ENCODE results near the gene E4F1.
"Not testable (repeated sequence)": the region's sequence is repeated elsewhere in the genome, so short reads cannot be mapped to it uniquely, and the experiment has no call there.

E4F1 gene

DNA sequence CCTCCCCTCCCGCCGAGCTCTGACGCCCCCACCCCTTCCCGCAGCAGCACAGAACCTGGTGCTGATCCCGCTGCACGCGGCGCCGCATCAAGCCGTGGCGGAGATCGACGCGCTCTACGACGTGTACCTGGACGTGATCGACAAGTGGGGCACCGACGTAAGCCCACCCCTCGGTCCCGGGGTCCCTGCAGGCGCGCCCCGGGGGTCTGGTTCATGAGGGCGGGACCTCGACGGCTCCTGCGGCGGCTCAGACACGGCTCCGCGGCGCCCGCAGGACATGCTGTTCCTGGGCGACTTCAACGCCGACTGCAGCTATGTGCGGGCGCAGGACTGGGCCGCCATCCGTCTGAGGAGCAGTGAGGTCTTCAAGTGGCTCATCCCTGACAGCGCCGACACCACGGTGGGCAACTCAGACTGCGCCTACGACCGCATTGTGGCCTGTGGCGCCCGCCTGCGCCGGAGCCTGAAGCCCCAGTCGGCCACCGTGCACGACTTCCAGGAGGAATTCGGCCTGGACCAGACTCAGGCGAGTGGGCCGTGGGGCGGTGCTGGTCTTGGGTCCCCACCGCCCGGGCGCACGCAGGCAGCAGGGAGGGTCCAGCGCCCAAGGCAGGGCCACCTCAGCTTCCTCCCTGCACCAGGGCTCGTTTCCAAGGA, 14.2 kb downstream of the E4F1 start:
- H3K27ac ChIP-seq: no peak overlapping the region
- TF ChIP-seq, protein P1, sequence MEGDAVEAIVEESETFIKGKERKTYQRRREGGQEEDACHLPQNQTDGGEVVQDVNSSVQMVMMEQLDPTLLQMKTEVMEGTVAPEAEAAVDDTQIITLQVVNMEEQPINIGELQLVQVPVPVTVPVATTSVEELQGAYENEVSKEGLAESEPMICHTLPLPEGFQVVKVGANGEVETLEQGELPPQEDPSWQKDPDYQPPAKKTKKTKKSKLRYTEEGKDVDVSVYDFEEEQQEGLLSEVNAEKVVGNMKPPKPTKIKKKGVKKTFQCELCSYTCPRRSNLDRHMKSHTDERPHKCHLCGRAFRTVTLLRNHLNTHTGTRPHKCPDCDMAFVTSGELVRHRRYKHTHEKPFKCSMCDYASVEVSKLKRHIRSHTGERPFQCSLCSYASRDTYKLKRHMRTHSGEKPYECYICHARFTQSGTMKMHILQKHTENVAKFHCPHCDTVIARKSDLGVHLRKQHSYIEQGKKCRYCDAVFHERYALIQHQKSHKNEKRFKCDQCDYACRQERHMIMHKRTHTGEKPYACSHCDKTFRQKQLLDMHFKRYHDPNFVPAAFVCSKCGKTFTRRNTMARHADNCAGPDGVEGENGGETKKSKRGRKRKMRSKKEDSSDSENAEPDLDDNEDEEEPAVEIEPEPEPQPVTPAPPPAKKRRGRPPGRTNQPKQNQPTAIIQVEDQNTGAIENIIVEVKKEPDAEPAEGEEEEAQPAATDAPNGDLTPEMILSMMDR (conservative IDR thresholded peaks at IDR 0.05): no peak

DNA sequence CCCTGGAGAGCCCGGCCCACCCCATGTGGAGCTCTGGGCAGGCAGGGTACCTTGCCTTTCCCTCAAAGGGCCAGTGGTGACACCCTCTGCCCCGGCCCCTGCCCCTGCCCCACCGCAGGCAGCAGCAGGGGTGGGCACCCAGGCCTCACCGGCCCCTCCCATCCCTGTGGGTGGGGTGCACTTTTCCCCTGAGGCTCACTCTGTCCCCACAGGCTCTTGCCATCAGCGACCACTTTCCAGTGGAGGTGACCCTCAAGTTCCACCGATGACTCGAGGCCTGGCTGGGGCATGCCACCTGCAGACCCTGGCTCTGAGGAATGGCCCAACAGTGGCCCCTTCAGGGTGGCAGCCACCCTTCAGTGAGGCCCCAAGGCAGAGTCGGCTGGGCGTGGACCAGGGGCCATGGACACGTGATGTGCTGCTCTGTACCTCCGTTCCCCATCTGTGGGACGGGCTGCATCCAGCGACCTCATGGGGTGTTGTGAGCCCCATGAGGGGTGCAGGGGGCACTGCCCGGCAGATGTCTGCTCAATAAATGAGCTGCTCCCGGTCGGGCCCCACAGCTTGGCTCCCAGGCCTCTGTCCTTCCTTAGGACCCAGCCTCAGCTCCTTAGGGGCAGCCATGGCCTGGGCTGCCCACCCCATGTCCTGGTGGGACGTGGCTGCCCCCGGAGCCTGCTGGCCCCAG, 14.9 kb downstream of the E4F1 start:
- TF ChIP-seq, protein P1 (conservative IDR thresholded peaks at IDR 0.05): no peak
- H3K27ac ChIP-seq: no peak overlapping the region

DNA sequence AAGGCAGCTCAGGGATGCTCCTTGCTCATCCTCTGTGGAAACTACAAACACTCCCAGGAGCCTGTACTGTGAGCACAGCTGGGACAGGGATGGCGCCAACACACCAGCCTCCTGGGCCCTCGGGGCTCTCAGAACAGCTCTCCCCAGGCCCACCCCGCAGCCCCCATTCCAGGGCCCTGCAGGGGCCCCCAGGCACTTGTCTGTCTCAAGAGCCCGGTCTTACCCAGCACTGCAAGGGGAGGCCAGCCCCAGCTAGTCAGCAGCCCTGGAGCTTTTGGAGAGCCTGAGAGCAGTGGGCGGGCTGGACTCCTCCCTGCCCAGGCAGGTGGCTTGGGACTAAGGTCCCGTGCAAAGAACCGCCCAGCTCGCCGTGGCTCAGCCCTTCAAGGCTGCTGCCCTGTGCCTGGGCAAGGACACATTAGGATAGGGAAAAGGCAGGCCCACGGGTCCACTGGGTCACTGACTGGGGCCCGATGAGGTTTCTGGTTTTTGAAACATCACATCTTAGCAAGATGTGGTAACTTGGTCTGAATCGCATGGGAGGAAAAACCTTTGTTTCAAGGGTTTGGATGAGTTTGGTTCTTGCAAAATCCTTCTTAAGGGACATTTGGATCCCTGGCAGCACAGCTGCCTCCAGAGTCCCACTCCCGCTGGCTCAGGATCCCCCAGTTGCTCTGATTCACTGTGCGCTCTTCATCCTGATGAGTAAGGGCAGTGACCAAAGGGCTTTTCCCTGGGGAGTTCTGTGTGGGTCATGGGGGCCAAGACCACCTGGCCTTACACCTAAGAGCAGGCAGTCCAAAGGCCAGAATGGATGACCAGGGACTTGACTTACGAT, 15.7 kb downstream of the E4F1 start:
- no peak overlapping the region for H3K27ac ChIP-seq
- TF ChIP-seq, protein P1 (conservative IDR thresholded peaks at IDR 0.05): no peak

DNA sequence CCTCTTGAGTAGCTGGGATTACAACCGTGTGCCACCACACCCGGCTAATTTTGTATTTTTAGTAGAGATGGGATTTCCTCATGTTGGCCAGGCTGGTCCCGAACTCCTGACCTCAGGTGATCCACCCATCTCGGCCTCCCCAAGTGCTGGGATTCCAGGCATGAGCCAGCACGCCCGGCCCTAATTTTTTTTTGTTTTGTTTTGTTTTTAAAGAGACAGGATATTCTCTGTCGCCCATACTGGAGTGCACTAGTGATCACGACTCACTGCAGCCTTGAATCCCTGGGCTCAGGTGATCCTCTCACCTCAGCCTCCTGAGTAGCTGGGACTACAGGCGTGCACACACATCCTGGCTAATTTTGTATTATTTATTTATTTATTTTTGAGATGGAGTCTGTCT, 16.9 kb downstream of the E4F1 start:
- H3K27ac ChIP-seq: not testable (repeated sequence)

DNA sequence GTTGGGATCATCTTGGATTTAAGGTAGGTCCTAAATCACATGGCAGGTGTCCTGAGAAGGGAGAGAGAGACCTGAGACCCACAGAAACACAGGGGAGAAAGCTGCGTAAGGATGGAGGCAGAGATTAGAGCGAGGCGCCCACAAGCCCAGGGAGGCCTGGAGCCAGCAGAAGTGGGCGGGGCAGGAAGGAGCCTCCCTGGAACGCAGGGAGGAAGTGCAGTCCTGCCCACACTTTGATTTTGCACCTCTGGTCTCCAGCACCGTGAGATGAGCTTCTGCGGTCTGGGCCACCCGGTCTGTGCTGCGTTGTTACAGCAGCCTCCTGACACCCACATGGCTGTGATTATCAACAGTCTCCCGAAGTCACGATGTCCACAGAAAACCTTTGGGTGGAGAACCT, 19.2 kb downstream of the E4F1 start:
- H3K27ac ChIP-seq: no peak overlapping the region
- TF ChIP-seq, protein P1 (conservative IDR thresholded peaks at IDR 0.05): no peak

DNA sequence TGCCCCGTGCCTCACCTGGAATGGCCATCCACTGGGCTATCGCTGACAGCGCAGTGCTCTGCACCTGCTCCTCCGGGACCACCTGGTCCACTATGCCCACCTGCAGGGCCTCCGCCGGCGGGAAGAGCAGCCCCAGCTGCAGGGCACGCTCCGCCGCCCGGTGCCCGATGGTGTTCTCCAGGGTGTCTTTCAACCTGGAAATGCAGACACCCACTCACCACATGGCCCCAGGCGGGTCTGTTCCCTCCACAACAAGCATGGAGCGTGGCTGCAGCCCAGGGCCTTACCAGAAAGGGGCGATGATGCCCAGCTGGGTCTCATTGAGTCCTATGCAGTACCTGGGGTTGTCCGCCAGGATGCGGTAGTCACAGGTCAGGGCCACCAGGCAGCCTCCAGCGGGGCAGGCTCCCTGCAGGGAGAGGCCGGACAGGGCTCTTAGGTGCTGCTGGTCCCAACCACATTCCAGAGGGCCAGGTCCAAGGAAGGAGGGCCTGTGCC, 19.7 kb downstream of the E4F1 start:
- no peak overlapping the region for H3K27ac ChIP-seq
- TF ChIP-seq, protein P1 (conservative IDR thresholded peaks at IDR 0.05): no peak

DNA sequence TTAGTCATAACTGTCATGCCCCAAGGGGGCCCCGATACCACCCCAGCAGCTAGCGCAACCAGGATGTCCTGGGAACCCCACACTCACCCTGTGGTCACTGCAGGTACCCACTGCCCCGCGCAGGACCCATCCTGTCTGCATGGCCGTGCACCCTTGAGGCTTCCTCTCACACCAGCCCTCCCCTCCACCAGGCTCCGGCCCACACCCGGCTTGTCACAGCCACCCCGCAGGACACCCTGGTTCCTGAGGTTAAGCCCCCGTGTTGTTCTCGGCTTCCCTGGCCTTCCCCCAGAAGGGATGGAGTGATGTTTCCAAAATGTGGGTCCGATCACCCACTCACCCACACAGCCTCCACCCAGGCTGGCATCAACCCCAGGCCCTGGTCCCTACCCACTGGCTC, 20.4 kb downstream of the E4F1 start:
- no peak overlapping the region for H3K27ac ChIP-seq
- TF ChIP-seq, protein P1 (conservative IDR thresholded peaks at IDR 0.05): no peak
